ENCODE results near the gene NEK7. TPM values are rescaled to one million over a fixed set of nuclear protein-coding genes. Genes with fewer than 3 reads are reported as not detected.

NEK7 gene
- total and polyA plus RNA-seq, 2 of the 8 experiments (the other 6 are each of a cell fraction or from before 2014, with no cell fraction given): 5.1 to 10.0 TPM

GRCh38 chr1:198124673-198125072 lies 32.1 kb upstream of the NEK7 start (continued):
- no peak for TF ChIP-seq ASH2L (IDR thresholded peaks at IDR 0.05; ENCODE audit: low read length)
- TF ChIP-seq ATF3 (IDR thresholded peaks at IDR 0.05; ENCODE audit: insufficient read depth, low read depth, low read length): no peak
- no peak for TF ChIP-seq BRCA1 (IDR thresholded peaks at IDR 0.05; ENCODE audit: low read depth, low read length)
- TF ChIP-seq MAFK (IDR thresholded peaks at IDR 0.05; ENCODE audit: low read depth, low read length): no peak
- TF ChIP-seq GTF2F1 (IDR thresholded peaks at IDR 0.05; ENCODE audit: borderline replicate concordance, low read depth, low read length): no peak
- no peak for TF ChIP-seq TBP (IDR thresholded peaks at IDR 0.05; ENCODE audit: low read depth, low read length)
- no peak for TF ChIP-seq CEBPB (IDR thresholded peaks at IDR 0.05; ENCODE audit: low read depth, low read length)
- no peak for TF ChIP-seq GABPA (IDR thresholded peaks at IDR 0.05; ENCODE audit: borderline replicate concordance, insufficient read depth, low read length)
- no peak for TF ChIP-seq TCF12 (IDR thresholded peaks at IDR 0.05; ENCODE audit: low read depth, low read length)
- no peak for TF ChIP-seq SAP30 (IDR thresholded peaks at IDR 0.05; ENCODE audit: insufficient read depth, insufficient replicate concordance, low read length)
- TF ChIP-seq HDAC2 (IDR thresholded peaks at IDR 0.05; ENCODE audit: borderline replicate concordance in 1 of 2, low read depth in 2 of 2, low read length in 2 of 2): no peak
- no peak for TF ChIP-seq HDAC6 (IDR thresholded peaks at IDR 0.05; ENCODE audit: low read depth, low read length)
- TF ChIP-seq NRF1 (IDR thresholded peaks at IDR 0.05; ENCODE audit: low read depth, low read length): no peak
- TF ChIP-seq EGR1 (IDR thresholded peaks at IDR 0.05; ENCODE audit: borderline replicate concordance, low read depth, low read length): no peak
- TF ChIP-seq POU5F1 (IDR thresholded peaks at IDR 0.05; ENCODE audit: low read depth, low read length): no peak

All from H1 (cell line).